NT2/D1 (cell line): ENCODE data around the gene EPB41.

ENCODE experiments used
- DNase-seq: peaks from one replicate; pipeline ENCODE4 v3.0.0-alpha.2; 2011; ENCODE audit warnings: low read depth, low spot score
- H3K27me3 ChIP-seq: 2 replicates; pipeline ENCODE4 v1.6.0; 2011; ENCODE audit warnings: mild to moderate bottlenecking; ENCODE audit not compliant: insufficient read length, insufficient read depth
- H3K36me3 ChIP-seq: 2 replicates; pipeline ENCODE4 v1.6.1; 2011; ENCODE audit warnings: mild to moderate bottlenecking, low read length, mixed read lengths; ENCODE audit not compliant: insufficient read depth, insufficient read length
- H3K4me1 ChIP-seq: 2 replicates; pipeline ENCODE4 v1.5.1; 2011; ENCODE audit not compliant: insufficient read depth, insufficient read length
- H3K4me3 ChIP-seq: 2 replicates; pipeline ENCODE4 v1.5.1; 2011; ENCODE audit warnings: low read depth; ENCODE audit not compliant: insufficient read length
- H3K9ac ChIP-seq: 2 replicates; pipeline ENCODE4 v1.6.0; 2011; ENCODE audit warnings: low read depth; ENCODE audit not compliant: insufficient read length
- H3K9me3 ChIP-seq: 2 replicates; pipeline ENCODE4 v1.5.1; 2011; ENCODE audit warnings: mild to moderate bottlenecking, low read length; ENCODE audit not compliant: insufficient read depth
- SUZ12 ChIP-seq: IDR thresholded peaks from 2 replicates; pipeline ENCODE4 v1.6.1; 2011; ENCODE audit not compliant: insufficient read length, insufficient read depth; ENCODE audit errors: extremely low read depth
- YY1 ChIP-seq: IDR thresholded peaks from 2 replicates; pipeline ENCODE4 v1.6.1; 2011; ENCODE audit not compliant: insufficient read length, insufficient read depth
- ZNF274 ChIP-seq: IDR thresholded peaks from 2 replicates; pipeline ENCODE4 v1.6.1; 2011; ENCODE audit warnings: mild to moderate bottlenecking, low read depth, low read length

The EPB41 gene

GRCh38 chr1:28887419-28887834 is 26.9 kb upstream of the EPB41 start:
- Histone ChIP-seq H3K9ac (peak overlapping the region; percentile 83), H3K36me3 (no peaks in the 10 kb centered on the region), H3K27me3 (peaks cover 16% of the 10 kb centered on the region), H3K9me3 (no peaks in the 10 kb centered on the region), H3K4me1 (peaks cover 29% of the 10 kb centered on the region), H3K4me3 (peak overlapping the region; percentile 81)
- DNase-seq: no peak
- TF ChIP-seq ZNF274: no peak
- TF ChIP-seq SUZ12: no peak
- TF ChIP-seq YY1: no peak

- TF ChIP-seq ZNF274 (no peak), YY1 (no peak), SUZ12 (no peak)
- peaks cover 26% of the 10 kb centered on the region for H3K4me1 ChIP-seq
- no peak for DNase-seq
- H3K27me3 ChIP-seq: peaks cover 16% of the 10 kb centered on the region
- H3K36me3 ChIP-seq: no peaks in the 10 kb centered on the region
- peak overlapping the region; percentile 83 for H3K9ac ChIP-seq
- H3K9me3 ChIP-seq: no peaks in the 10 kb centered on the region
- H3K4me3 ChIP-seq: peak overlapping the region; percentile 81
Measured at GRCh38 chr1:28887835-28888682, 26.3 kb upstream of the EPB41 start.

- H3K27me3 ChIP-seq: peaks cover 16% of the 10 kb centered on the region
- no peaks in the 10 kb centered on the region for H3K36me3 ChIP-seq
- no peaks in the 10 kb centered on the region for H3K9me3 ChIP-seq
- H3K9ac ChIP-seq: no peak overlapping the region
- no peak for DNase-seq
- no peak overlapping the region for H3K4me3 ChIP-seq
- TF ChIP-seq YY1 (no peak), SUZ12 (no peak), ZNF274 (no peak)
- peaks cover 19% of the 10 kb centered on the region for H3K4me1 ChIP-seq
Measured at GRCh38 chr1:28888915-28889314, 25.5 kb upstream of the EPB41 start.

- peaks cover 17% of the 10 kb centered on the region for H3K4me1 ChIP-seq
- DNase-seq: no peak
- no peaks in the 10 kb centered on the region for H3K36me3 ChIP-seq
- peaks cover 16% of the 10 kb centered on the region for H3K27me3 ChIP-seq
- peak overlapping the region; percentile 27 for H3K9ac ChIP-seq
- TF ChIP-seq SUZ12 (no peak), YY1 (no peak), ZNF274 (no peak)
- no peaks in the 10 kb centered on the region for H3K9me3 ChIP-seq
- H3K4me3 ChIP-seq: no peak overlapping the region
Measured at GRCh38 chr1:28889357-28889756, 25.0 kb upstream of the EPB41 start.

GRCh38 chr1:28890435-28890834 is 23.9 kb upstream of the EPB41 start:
- no peak for TF ChIP-seq ZNF274
- no peak for TF ChIP-seq SUZ12
- no peak for TF ChIP-seq YY1
- Histone ChIP-seq H3K27me3 (peaks cover 16% of the 10 kb centered on the region), H3K4me3 (no peak overlapping the region), H3K9me3 (no peaks in the 10 kb centered on the region), H3K36me3 (no peaks in the 10 kb centered on the region), H3K9ac (no peak overlapping the region), H3K4me1 (peaks cover 12% of the 10 kb centered on the region)
- no peak for DNase-seq

- no peak overlapping the region for H3K9ac ChIP-seq
- H3K36me3 ChIP-seq: no peaks in the 10 kb centered on the region
- peaks cover 10% of the 10 kb centered on the region for H3K4me1 ChIP-seq
- peaks cover 14% of the 10 kb centered on the region for H3K27me3 ChIP-seq
- H3K9me3 ChIP-seq: no peaks in the 10 kb centered on the region
- TF ChIP-seq YY1 (no peak), SUZ12 (no peak), ZNF274 (no peak)
- no peak overlapping the region for H3K4me3 ChIP-seq
- no peak for DNase-seq
Measured at GRCh38 chr1:28890836-28891235, 23.5 kb upstream of the EPB41 start.

- Histone ChIP-seq H3K9me3 (no peaks in the 10 kb centered on the region), H3K4me3 (no peak overlapping the region), H3K27me3 (peaks cover 14% of the 10 kb centered on the region), H3K36me3 (no peaks in the 10 kb centered on the region), H3K9ac (no peak overlapping the region), H3K4me1 (peaks cover 11% of the 10 kb centered on the region)
- TF ChIP-seq ZNF274 (no peak), YY1 (no peak), SUZ12 (no peak)
- DNase-seq: no peak
Measured at GRCh38 chr1:28891256-28891655, 23.1 kb upstream of the EPB41 start.
